ENCODE data around the gene TP63.

GRCh38 chr3:189593581-189593980 is 37.6 kb upstream of the TP63 start:
- TF ChIP-seq CTCF (IDR thresholded peaks at IDR 0.05; ENCODE audit: insufficient read depth, low read length): no peak
- TF ChIP-seq GABPA (IDR thresholded peaks at IDR 0.05; ENCODE audit: low read depth): no peak
- TF ChIP-seq REST (IDR thresholded peaks at IDR 0.05; ENCODE audit: insufficient replicate concordance, low read depth): no peak
- TF ChIP-seq POLR2AphosphoS5 (IDR thresholded peaks at IDR 0.05; ENCODE audit: low read depth): no peak
- TF ChIP-seq SPI1 (IDR thresholded peaks at IDR 0.05; ENCODE audit: borderline replicate concordance, low read depth): no peak
